Ishikawa (cell line): Measurements from ENCODE around the gene SUFU.

Experiments used
- CEBPB ChIP-seq: IDR thresholded peaks from 2 replicates; pipeline ENCODE4 v1.6.1; 2012
- EGR1 ChIP-seq: IDR thresholded peaks from 2 replicates; pipeline ENCODE4 v1.6.1; 2012
- EP300 ChIP-seq: IDR thresholded peaks from 2 replicates; pipeline ENCODE4 v1.6.1; 2012; ENCODE audit warnings: borderline replicate concordance
- MAX ChIP-seq: IDR thresholded peaks from 2 replicates; pipeline ENCODE4 v1.6.1; 2012
- NFIC ChIP-seq: IDR thresholded peaks from 2 replicates; pipeline ENCODE4 v1.6.1; 2012
- RAD21 ChIP-seq: IDR thresholded peaks from 2 replicates; pipeline ENCODE4 v1.6.1; 2012; ENCODE audit warnings: low read depth

DNA sequence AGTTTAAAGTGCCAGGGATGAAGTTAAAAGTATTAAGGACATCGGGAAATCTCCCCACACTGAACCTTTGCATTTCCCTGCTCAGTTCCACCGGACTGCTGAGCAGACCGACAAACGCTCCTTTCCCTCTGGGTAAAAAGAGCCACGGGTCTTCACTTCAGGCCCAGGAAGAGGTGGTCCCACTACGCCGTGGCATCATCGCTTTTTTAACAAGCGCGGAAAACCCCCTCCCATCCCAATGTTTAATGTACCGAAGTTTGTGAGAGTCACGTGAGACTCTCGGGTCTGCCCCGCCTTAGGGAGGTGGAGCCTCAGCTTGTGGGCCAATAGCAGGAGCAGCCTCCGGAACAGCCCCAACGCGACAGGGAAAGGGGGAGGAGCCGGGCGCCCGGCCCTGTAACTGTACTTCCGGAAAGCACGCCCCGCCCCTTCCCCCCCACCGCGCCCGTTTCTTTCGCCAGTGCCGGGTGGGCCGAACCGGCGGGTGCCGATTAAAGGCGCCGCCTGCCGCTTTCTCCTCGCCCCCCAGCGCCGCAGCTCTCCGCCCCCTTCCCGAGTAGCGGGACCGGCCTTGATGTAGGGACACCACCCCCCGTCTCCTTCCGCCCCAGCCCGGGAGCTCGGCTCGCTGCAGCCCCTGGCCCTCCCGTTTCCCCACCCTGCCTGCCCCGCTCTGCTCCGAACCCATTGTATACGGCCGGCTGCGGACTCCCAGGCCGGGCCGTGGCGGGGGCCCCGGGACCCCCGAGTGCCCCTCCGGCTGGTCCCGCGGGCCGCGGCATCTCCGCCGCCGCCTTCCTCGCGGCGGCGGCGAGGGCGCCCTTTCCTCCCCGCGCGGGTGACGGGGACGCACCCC, 138.3 kb downstream of the SUFU start:
- peak; percentile 58; the same call in 1 of the 2 replicates for TF ChIP-seq MAX
- TF ChIP-seq EP300, result peak; percentile 33; the same call in 1 of the 2 replicates
- 0 out of 2 replicates have a peak, but pooled peaks have one; percentile 4 for TF ChIP-seq CEBPB
- no peak for TF ChIP-seq RAD21
- no peak for TF ChIP-seq NFIC
- no peak for TF ChIP-seq EGR1
